Fibroblast of skin of scalp (primary cell): ENCODE results near the gene MRPL38. TPM values are rescaled to one million over a fixed set of nuclear protein-coding genes. Genes with fewer than 3 reads are reported as not detected.

Experiments used
- DNase-seq: peaks from one replicate; pipeline ENCODE4 v3.0.0-alpha.2; 2013
- polyA plus RNA-seq, 2 experiments: library from polyadenylated mRNA; unstranded; fragments of 120-200 nt; gene quantifications; one replicate each; pipeline ENCODE4 v1.2.1, GENCODE V29; 2013; ENCODE audit not compliant: insufficient read length in 2 of 2

The MRPL38 gene
- 63.9 TPM for polyA plus RNA-seq (2013, experiment 1 of 2; ENCODE audit: insufficient read length)
- 67.0 TPM for polyA plus RNA-seq (2013, experiment 2 of 2; ENCODE audit: insufficient read length)

GRCh38 chr17:75904749-75905521 lies at the start of gene MRPL38:
TSS of gene MRPL38 (minus strand) at chr17:75904884. CDS start at chr17:75904875, 9 bp downstream.
- peak; percentile 94 for DNase-seq

- peak; percentile 45 for DNase-seq
Observed at GRCh38 chr17:75950855-75951554, 46.3 kb upstream of the MRPL38 start.

- no peak for DNase-seq
Observed at GRCh38 chr17:75950421-75950820, 45.7 kb upstream of the MRPL38 start.

- DNase-seq, result no peak
Observed at GRCh38 chr17:75945211-75945610, 40.5 kb upstream of the MRPL38 start.

GRCh38 chr17:75943491-75943890 lies 38.8 kb upstream of the MRPL38 start:
- no peak for DNase-seq

GRCh38 chr17:75942473-75942872 lies 37.8 kb upstream of the MRPL38 start:
- DNase-seq, result no peak

- DNase-seq, result no peak
Observed at GRCh38 chr17:75941442-75941819, 36.7 kb upstream of the MRPL38 start.

GRCh38 chr17:75940727-75941441 lies 36.2 kb upstream of the MRPL38 start, which contains the start of gene FBF1:
TSS of gene FBF1 (minus strand) at chr17:75941042. CDS start at chr17:75938149, 2,893 bp downstream.
- peak; percentile 95 for DNase-seq

- DNase-seq, result no peak
Observed at GRCh38 chr17:75937652-75938051, 33.0 kb upstream of the MRPL38 start.

- peak; percentile 15 for DNase-seq
Observed at GRCh38 chr17:75933808-75934207, 29.1 kb upstream of the MRPL38 start.

- DNase-seq, result no peak
Observed at GRCh38 chr17:75932852-75933251, 28.2 kb upstream of the MRPL38 start.

- no peak for DNase-seq
Observed at GRCh38 chr17:75931062-75931461, 26.4 kb upstream of the MRPL38 start.

GRCh38 chr17:75927286-75927922 lies 22.7 kb upstream of the MRPL38 start:
- DNase-seq, result no peak

- DNase-seq, result no peak
Observed at GRCh38 chr17:75926456-75926855, 21.8 kb upstream of the MRPL38 start.

GRCh38 chr17:75925912-75926311 lies 21.2 kb upstream of the MRPL38 start:
- no peak for DNase-seq

GRCh38 chr17:75925103-75925502 lies 20.4 kb upstream of the MRPL38 start:
- DNase-seq, result no peak

- no peak for DNase-seq
Observed at GRCh38 chr17:75922963-75923874, 18.5 kb upstream of the MRPL38 start.

GRCh38 chr17:75922173-75922961 lies 17.7 kb upstream of the MRPL38 start:
- DNase-seq, result no peak

GRCh38 chr17:75921596-75921995 lies 16.9 kb upstream of the MRPL38 start:
- DNase-seq, result no peak

GRCh38 chr17:75920045-75920560 lies 15.4 kb upstream of the MRPL38 start:
- no peak for DNase-seq
